H1 (cell line): Measurements from ENCODE around the gene GPR68. TPM values are rescaled to one million over a fixed set of nuclear protein-coding genes. Genes with fewer than 3 reads are reported as not detected.

Experiments
- CTCF ChIA-PET: fragments of 300-600 bp; sonication (Branson Sonifier 250); formaldehyde crosslinking; loops from one replicate; lab custom pipeline; 2021; ENCODE audit not compliant: partially characterized antibody; lab: Charles Lee
- POLR2A ChIA-PET: fragments of 300-600 bp; sonication (Branson Sonifier 250); formaldehyde crosslinking; loops from one replicate; lab custom pipeline; 2021; ENCODE audit warnings: inconsistent platforms; ENCODE audit not compliant: partially characterized antibody; lab: Charles Lee
- DNase-seq, 2 experiments: peaks; one replicate each; pipeline versions ENCODE4 v3.0.0 to v3.0.0-alpha.2; 2010 to 2022; ENCODE audit warnings: low spot score in 2 of 2, low read depth in 1 of 2, mixed read lengths in 1 of 2
- FAIRE-seq: peaks from 2 replicates; lab custom pipeline; 2011; peaks lifted over from hg19 to GRCh38; lab: Jason Lieb, UNC
- H2AFZ ChIP-seq: 2 replicates; pipeline ENCODE4 v1.8.1; 2012; ENCODE audit warnings: low read length, inconsistent platforms
- H2AK5ac ChIP-seq: 2 replicates; pipeline ENCODE4 v1.6.1; 2013; ENCODE audit warnings: low read depth, low read length
- H2BK120ac ChIP-seq: replicated peaks from 2 replicates; pipeline ENCODE3; 2013; ENCODE audit warnings: low read depth, low read length, inconsistent platforms
- H2BK12ac ChIP-seq: 2 replicates; pipeline ENCODE4 v1.6.1; 2013; ENCODE audit warnings: low read depth, low read length
- H2BK15ac ChIP-seq: 2 replicates; pipeline ENCODE4 v1.6.1; 2013; ENCODE audit warnings: low read length
- H2BK20ac ChIP-seq: 2 replicates; pipeline ENCODE4 v1.6.1; 2013; ENCODE audit warnings: low read length
- H2BK5ac ChIP-seq: 2 replicates; pipeline ENCODE4 v1.6.1; 2013; ENCODE audit warnings: low read depth, low read length
- H3K14ac ChIP-seq: 2 replicates; pipeline ENCODE4 v1.6.1; 2013; ENCODE audit warnings: inconsistent platforms; ENCODE audit not compliant: insufficient read length
- H3K18ac ChIP-seq: 2 replicates; pipeline ENCODE4 v1.6.1; 2013; ENCODE audit warnings: low read length; ENCODE audit errors: extremely low read depth
- H3K23ac ChIP-seq: 2 replicates; pipeline ENCODE4 v1.6.1; 2013; ENCODE audit warnings: inconsistent platforms; ENCODE audit not compliant: insufficient read length
- H3K23me2 ChIP-seq: 2 replicates; pipeline ENCODE4 v1.6.1; 2013; ENCODE audit warnings: low read depth, low read length
- H3K27ac ChIP-seq: 2 replicates; pipeline ENCODE4 v1.6.1; 2011; ENCODE audit warnings: low read depth, low read length, inconsistent platforms
- H3K27me3 ChIP-seq, 4 experiments: replicated peaks in 1 of 4; 1 replicate in 1 of 4; 2 replicates in 3 of 4; pipeline versions ENCODE4 v1.6.1 to v1.8.1; 2011 to 2013; ENCODE audit warnings: low read length in 3 of 4, mild to moderate bottlenecking in 3 of 4, inconsistent platforms in 2 of 4, mixed read lengths in 2 of 4, moderate library complexity in 1 of 4; ENCODE audit not compliant: control insufficient read depth in 3 of 4, insufficient read depth in 3 of 4; ENCODE audit errors: extremely low read depth in 1 of 4
- H3K36me3 ChIP-seq, 4 experiments: 2 replicates each; pipeline versions ENCODE4 v1.6.1 to v1.8.1; 2011 to 2013; ENCODE audit warnings: mild to moderate bottlenecking in 4 of 4, low read length in 3 of 4, moderate library complexity in 2 of 4, control low read depth in 1 of 4, inconsistent platforms in 1 of 4; ENCODE audit not compliant: insufficient read depth in 4 of 4, control insufficient read depth in 2 of 4
- H3K4ac ChIP-seq: replicated peaks from 2 replicates; pipeline ENCODE3; 2013; ENCODE audit warnings: low read length, low read depth, mixed read lengths, inconsistent platforms; ENCODE audit not compliant: insufficient read length
- H3K4me1 ChIP-seq, 4 experiments: replicated peaks in 1 of 4; 1 replicate in 1 of 4; 2 replicates in 3 of 4; pipeline versions ENCODE4 v1.6.1 to v1.8.1; 2011 to 2013; ENCODE audit warnings: low read length in 3 of 4, inconsistent platforms in 2 of 4, mixed read lengths in 1 of 4; ENCODE audit not compliant: insufficient read depth in 4 of 4, control insufficient read depth in 3 of 4
- H3K4me2 ChIP-seq, 2 experiments: 2 replicates each; pipeline versions ENCODE4 v1.6.1 to v1.8.1; 2011 to 2013; ENCODE audit warnings: low read depth in 2 of 2, low read length in 2 of 2, control low read depth in 1 of 2, inconsistent platforms in 1 of 2, mild to moderate bottlenecking in 1 of 2; ENCODE audit not compliant: insufficient read depth in 1 of 2
- H3K4me3 ChIP-seq, 4 experiments: fragments of 200-600, 300-600 bp in 1 of 4; sonication (generic), shearing (Covaris generic), sonication (Bioruptor Twin) in 1 of 4; 2 replicates each; pipeline versions ENCODE4 v1.5.1 to v1.8.1; 2011 to 2016; ENCODE audit warnings: low read length in 4 of 4, low read depth in 3 of 4, control low read depth in 2 of 4, inconsistent platforms in 2 of 4, mild to moderate bottlenecking in 2 of 4, mixed read lengths in 1 of 4, moderate library complexity in 1 of 4; ENCODE audit not compliant: insufficient read depth in 2 of 4; ENCODE audit errors: extremely low read depth in 1 of 4
- H3K56ac ChIP-seq: replicated peaks from 2 replicates; pipeline ENCODE3; 2013; ENCODE audit warnings: low read depth, mild to moderate bottlenecking, mixed read lengths, low read length, inconsistent platforms; ENCODE audit not compliant: insufficient read length
- H3K79me1 ChIP-seq: 2 replicates; pipeline ENCODE4 v1.6.1; 2013; ENCODE audit warnings: low read depth, low read length, control low read depth
- H3K79me2 ChIP-seq, 2 experiments: 2 replicates each; pipeline versions ENCODE4 v1.6.1 to v1.8.1; 2012 to 2013; ENCODE audit warnings: low read length in 2 of 2, mild to moderate bottlenecking in 2 of 2, inconsistent platforms in 1 of 2; ENCODE audit not compliant: insufficient read depth in 2 of 2, control insufficient read depth in 1 of 2
- H3K9ac ChIP-seq, 4 experiments: replicated peaks in 1 of 4; 1 replicate in 1 of 4; 2 replicates in 3 of 4; pipeline versions ENCODE4 v1.6.1 to v1.8.1; 2011 to 2013; ENCODE audit warnings: low read depth in 3 of 4, low read length in 3 of 4, control low read depth in 2 of 4, mild to moderate bottlenecking in 2 of 4, moderate library complexity in 2 of 4, inconsistent platforms in 1 of 4; ENCODE audit errors: extremely low read depth in 1 of 4
- H3K9me3 ChIP-seq, 2 experiments: 2 replicates each; pipeline versions ENCODE4 v1.6.1 to v1.8.1; 2012 to 2013; ENCODE audit warnings: mild to moderate bottlenecking in 2 of 2, moderate library complexity in 2 of 2, control low read depth in 1 of 2, inconsistent platforms in 1 of 2, low read depth in 1 of 2, low read length in 1 of 2, mixed read lengths in 1 of 2; ENCODE audit not compliant: insufficient read depth in 2 of 2
- H4K20me1 ChIP-seq, 2 experiments: replicated peaks in 1 of 2; 2 replicates each; pipeline versions ENCODE3 to v1.8.1; 2011 to 2013; ENCODE audit warnings: inconsistent platforms in 2 of 2, low read length in 2 of 2, mild to moderate bottlenecking in 1 of 2; ENCODE audit not compliant: insufficient read depth in 2 of 2, control insufficient read depth in 1 of 2
- H4K5ac ChIP-seq: 2 replicates; pipeline ENCODE4 v1.6.1; 2013; ENCODE audit warnings: low read length, low read depth, mixed read lengths, inconsistent platforms; ENCODE audit not compliant: insufficient read length
- H4K8ac ChIP-seq: 2 replicates; pipeline ENCODE4 v1.8.0; 2013; ENCODE audit warnings: mild to moderate bottlenecking, moderate library complexity, low read length, inconsistent platforms; ENCODE audit not compliant: insufficient read depth; ENCODE audit errors: extremely low read depth
- H4K91ac ChIP-seq: replicated peaks from 2 replicates; pipeline ENCODE3; 2013; ENCODE audit warnings: low read length, mixed read lengths, inconsistent platforms; ENCODE audit not compliant: insufficient read length
- JUND ChIP-seq: IDR thresholded peaks from 2 replicates; pipeline ENCODE4 v1.6.1; 2011; ENCODE audit warnings: mild to moderate bottlenecking, improper control_type of control experiment, low read length
- RAD21 ChIP-seq, 2 experiments: IDR thresholded peaks in 1 of 2; conservative IDR thresholded peaks in 1 of 2; 2 replicates each; pipeline ENCODE4 v1.6.1; 2011; ENCODE audit warnings: low read depth in 2 of 2, low read length in 2 of 2, improper control_type of control experiment in 1 of 2, inconsistent platforms in 1 of 2, mild to moderate bottlenecking in 1 of 2, moderate library complexity in 1 of 2
- SRF ChIP-seq: IDR thresholded peaks from 2 replicates; pipeline ENCODE4 v1.6.1; 2011; ENCODE audit warnings: mild to moderate bottlenecking, low read depth, low read length, moderate library complexity
- WGBS, 2 experiments: shearing (Covaris generic) in 1 of 2; methylation state at CpG; one replicate each; pipeline versions ENCODE4 v1.1.6 to v1.1.7; 2013 to 2015; ENCODE audit warnings: low lambda C conversion rate in 2 of 2, mixed read lengths in 2 of 2, inconsistent platforms in 1 of 2, low coverage in 1 of 2, missing lambda C conversion rate in 1 of 2; ENCODE audit not compliant: insufficient replicate concordance in 2 of 2, insufficient coverage in 1 of 2, insufficient read length in 1 of 2; ENCODE audit errors: extremely low coverage in 1 of 2, missing lambda C conversion rate in 1 of 2; 5-methylcytosine and 5-hydroxymethylcytosine counted together
- polyA plus RNA-seq, 7 experiments: library from polyadenylated mRNA; depleted of rRNA in 3 of 7; stranded (reverse) in 5 of 7; unstranded in 2 of 7; fragments of >200 nt in 5 of 7; fragments of 200-250 nt in 2 of 7; gene quantifications; 1 replicate in 5 of 7; 2 replicates in 1 of 7; 4 replicates in 1 of 7; pipeline versions ENCODE4 v1.2.1 to v1.2.3, GENCODE V29; 2011 to 2013; ENCODE audit warnings: missing spikeins in 2 of 7, mixed read lengths in 2 of 7
- total RNA-seq: library from RNA; stranded (reverse); fragmentation: NEBNext Ultra II Directional; extraction: Animal tissue kit (Norgen Biotek cat#: 25700); gene quantifications from 2 replicates; pipeline ENCODE4 v1.2.1, GENCODE V29; 2021

The GPR68 gene
- total and polyA plus RNA-seq, 2 of the 8 experiments (the other 6 are each of a cell fraction or from before 2014, with no cell fraction given) = 0.22 to 0.76 TPM

DNA sequence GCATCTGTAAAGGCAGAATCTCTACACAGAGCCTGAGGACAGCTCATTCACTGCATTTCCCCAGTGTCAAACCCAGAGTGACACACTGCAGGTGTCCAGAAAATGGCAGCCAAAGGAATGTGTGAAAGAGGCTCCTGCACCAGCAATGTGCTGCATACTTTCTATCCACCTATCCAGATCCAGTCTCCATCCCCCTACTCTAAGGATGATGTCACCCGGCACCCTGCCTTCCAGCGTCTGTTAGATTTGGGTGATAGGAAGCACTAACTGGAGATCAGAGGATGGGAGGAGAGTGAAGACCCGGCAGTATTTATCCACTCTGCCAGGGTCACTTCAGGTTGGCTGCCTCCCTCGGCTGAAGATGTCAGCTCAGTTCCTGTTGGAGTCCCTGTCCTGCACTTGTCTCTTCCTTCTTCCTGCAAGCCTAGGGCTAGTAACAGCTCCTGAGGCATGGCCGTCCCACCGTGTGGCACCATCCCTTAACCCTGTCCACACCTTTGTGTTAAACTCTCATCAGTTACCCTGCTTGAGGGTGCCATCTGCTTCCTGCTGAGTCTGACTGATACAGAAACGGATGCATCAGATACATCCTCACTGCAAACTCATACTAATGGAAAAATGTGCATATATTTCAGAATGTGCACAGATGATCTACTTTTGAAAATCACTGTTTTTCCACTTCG, 13.0 kb upstream of the GPR68 start:
- CTCF ChIA-PET = interaction anchor here (1.6 to 3.7 kb wide), 9 partner anchors 11 to 80 kb away, joined by 4 to 20 read pairs (median 8); partner anchors contain the start of gene GPR68
- no peak overlapping the region for H3K4me2 ChIP-seq
- H2AFZ ChIP-seq = no peak overlapping the region
- H3K27me3 ChIP-seq = peaks cover 0 to 13% (median 9%) of the 10 kb centered on the region in 4 experiments; a peak in 6 of 7 replicates
- no peak for FAIRE-seq
- no peak overlapping the region for H3K18ac ChIP-seq
- H3K14ac ChIP-seq = no peak overlapping the region
- no peak overlapping the region for H3K9ac ChIP-seq
- no peaks in the 10 kb centered on the region for H4K20me1 ChIP-seq
- H3K23ac ChIP-seq = no peak overlapping the region
- TF ChIP-seq SRF = no peak
- no peak for TF ChIP-seq RAD21 (IDR thresholded peaks at IDR 0.05 in 1 of 2, conservative IDR thresholded peaks at IDR 0.05 in 1 of 2; ENCODE audit: low read depth in 2 of 2, low read length in 2 of 2)
- TF ChIP-seq JUND = no peak
- no peak overlapping the region for H3K4me3 ChIP-seq
- H3K27ac ChIP-seq = no peak overlapping the region
- POLR2A ChIA-PET = interaction anchor here (1.2 to 1.4 kb wide), 3 partner anchors 13 to 80 kb away, joined by 3 to 5 read pairs (median 3); partner anchors contain the start of gene GPR68
- DNase-seq = no peak
- H2BK5ac ChIP-seq = no peak overlapping the region
- peaks cover 15% of the 10 kb centered on the region for H3K23me2 ChIP-seq
- no peaks in the 10 kb centered on the region for H3K9me3 ChIP-seq
- H3K36me3 ChIP-seq = no peaks in the 10 kb centered on the region
- no peak overlapping the region for H2BK120ac ChIP-seq
- no peak overlapping the region for H4K91ac ChIP-seq
- H4K8ac ChIP-seq = no peak overlapping the region
- 84% methylated on average over 8 of the region's 8 CpGs; no CpG with 5 or more reads in 1 of the 2 experiments for WGBS, 2 experiments
- peaks cover 0 to 10% (median 8%) of the 10 kb centered on the region in 4 experiments; a peak in 6 of 7 replicates for H3K4me1 ChIP-seq
- H4K5ac ChIP-seq = no peak overlapping the region
- H2BK20ac ChIP-seq = no peak overlapping the region
- no peak overlapping the region for H3K4ac ChIP-seq
- H2AK5ac ChIP-seq = no peak overlapping the region
- no peak overlapping the region for H3K56ac ChIP-seq
- H2BK15ac ChIP-seq = no peak overlapping the region
- no peaks in the 10 kb centered on the region for H3K79me1 ChIP-seq
- H2BK12ac ChIP-seq = no peak overlapping the region
- H3K79me2 ChIP-seq = no peaks in the 10 kb centered on the region
